NCI-H345 treated with DMSO at 0.1 percent for 48 hours (cell line): ENCODE data around the gene CLEC16A.
"Not testable (repeated sequence)": the region's sequence is repeated elsewhere in the genome, so short reads cannot be mapped to it uniquely, and the experiment has no call there.

Source experiments
- DNase-seq: peaks from one replicate; lab custom pipeline; 2025; ENCODE audit not compliant: unreplicated experiment; lab: John Stamatoyannopoulos, UW

The CLEC16A gene

DNA sequence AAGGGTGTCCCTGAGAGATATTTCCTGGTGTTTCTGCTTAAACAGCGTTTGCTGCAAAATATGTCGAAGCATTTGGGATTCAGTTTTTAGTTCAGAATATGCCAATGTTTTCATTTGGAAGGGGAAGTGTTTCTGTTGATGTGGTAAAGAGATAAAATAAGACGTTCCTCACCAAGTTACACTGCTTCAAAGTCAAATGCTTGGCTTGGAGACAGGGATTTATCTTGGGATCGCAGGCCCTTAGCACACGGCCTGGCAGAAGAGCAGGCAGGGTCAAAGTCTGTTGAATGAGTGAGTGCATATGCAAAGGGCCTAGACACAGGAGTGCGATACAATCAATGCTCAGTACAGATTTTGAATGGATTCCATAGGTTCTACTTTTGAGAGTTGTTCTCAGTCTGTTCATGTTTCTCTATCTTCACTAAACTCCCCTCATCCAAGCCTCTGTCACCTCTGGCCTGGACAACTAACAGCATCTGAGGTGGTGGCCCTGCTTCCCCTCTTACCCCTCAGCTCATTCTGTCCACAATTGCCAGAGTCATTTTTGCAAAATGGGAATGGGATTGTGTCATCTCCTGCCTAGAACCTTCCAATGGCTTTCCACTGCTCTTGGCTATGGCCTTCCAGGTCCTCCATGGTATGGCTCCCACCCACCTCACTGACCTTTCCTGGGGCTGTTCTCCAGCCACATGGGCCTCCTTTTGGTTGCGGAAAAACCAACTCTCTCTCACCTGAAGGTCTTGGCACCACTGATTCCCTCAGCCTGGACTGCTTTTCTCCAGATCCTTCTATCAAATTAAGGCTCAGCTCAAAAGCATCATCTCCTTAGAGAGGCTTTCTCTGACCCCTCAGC, 5.3 kb upstream of the CLEC16A start:
- no peak for DNase-seq

DNA sequence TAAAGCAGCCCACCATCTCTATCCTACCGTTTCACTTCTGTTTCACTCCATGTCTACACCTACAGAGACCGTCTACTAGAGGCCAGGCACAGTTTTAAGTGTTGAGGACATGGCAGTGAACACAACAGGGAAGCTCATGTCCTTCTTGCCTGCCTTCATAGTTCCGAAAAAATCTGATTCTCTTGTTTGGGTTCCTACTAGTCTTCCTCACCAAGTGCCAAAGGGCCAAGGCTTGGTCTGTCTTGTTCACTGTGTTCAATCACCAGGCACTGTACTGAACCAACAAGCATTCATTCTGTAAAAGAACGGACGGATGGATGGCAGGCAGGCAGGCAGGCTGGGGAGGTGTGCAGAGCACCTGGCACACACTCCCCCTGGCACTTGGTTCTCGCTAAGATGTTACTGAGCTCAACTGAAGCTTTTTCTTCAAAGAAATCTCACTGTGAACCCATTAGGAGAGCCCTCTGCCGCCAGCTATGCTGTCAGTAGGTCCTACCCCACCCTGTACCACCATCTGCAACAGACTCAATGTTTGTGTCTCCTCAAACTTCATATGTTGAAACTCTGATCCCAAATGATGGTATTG, 4.6 kb upstream of the CLEC16A start:
- no peak for DNase-seq

DNA sequence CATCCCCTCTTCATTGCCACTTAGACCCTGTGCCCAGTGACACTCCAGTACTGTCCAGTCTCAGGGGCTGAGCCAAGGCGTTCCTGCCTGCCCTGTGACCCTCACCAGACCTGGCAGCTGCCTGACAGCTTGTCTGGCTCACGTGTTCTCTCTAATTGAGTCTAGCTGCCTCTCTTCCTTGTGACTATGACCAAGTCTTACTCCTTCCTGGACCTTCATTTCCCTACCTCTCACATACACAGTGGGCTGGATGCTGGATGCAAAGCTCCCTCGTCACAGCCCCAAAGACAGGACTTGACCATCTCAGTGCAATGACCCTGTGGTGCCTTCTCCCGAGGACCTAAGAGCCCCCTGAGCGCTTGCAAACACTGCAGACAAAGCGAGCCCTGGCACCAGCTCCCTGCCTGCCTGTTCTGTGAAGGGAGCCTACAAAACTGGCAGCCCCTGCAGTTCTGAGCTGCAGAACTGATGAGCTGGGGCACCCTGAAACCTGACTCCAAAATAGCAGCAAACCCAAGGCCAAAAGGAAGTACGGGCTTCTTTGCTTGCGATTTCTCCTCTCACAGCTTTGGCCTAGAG, 3.8 kb upstream of the CLEC16A start:
- DNase-seq = no peak

DNA sequence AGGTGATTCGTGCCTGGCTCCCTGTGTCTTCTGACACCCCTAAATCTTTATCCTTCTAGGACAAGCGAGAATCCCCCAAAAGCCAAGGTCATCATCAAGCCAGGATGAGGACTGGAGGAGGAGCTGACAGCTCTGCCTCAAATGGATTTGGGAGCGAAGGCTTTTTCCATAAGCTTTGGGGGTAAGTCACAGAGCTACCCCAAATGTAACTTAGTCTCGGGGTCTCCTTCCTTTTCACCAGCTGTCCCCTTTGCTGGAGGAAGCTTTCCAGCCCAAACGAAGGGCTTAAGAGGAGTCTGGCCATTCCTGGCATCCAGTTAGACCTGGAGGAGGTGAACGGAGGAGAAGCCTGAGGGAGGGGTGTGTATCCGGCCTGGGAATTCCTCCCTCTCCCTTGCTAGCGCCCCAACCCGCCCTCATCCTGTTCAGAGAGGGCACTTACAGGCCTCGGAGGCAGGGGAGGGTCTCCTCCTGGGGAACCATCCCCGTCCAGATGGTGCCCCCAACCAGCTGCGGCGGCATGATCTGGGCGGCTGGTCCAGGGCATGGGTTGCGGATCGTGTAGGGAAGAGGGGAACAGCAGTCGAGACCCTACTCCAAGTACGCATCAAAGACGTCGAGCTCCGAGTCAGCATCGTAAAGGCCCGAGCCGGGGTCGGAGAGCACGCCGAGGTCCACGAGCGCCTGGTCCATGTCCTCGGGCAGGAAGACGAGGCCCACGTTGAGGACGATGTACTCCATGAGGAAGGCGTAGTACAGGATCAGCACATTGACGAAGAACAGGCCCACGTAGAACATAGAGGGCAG, 3.0 kb upstream of the CLEC16A start:
- DNase-seq = no peak

DNA sequence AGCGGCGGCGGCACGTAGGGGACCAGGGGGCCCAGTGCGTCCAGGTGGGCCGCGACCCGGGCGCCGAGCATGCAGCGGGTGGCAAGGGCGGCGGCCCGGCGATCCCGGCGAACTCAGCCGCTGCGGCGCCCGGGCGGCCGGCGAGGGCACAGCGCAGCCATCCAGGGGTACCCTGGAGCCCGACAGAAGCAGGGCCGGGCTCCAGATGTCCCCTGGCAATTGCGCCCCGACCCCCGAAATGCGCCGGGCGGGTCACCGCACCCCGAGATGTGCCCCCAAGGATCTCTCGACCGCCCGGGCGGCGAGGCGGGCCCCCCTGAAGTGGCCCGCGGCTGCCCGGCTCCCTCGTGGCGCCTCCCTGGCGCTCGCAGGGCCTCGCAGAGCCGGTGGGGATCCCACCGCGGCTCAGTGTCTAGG, 2.4 kb upstream of the CLEC16A start:
- not testable (repeated sequence) for DNase-seq

DNA sequence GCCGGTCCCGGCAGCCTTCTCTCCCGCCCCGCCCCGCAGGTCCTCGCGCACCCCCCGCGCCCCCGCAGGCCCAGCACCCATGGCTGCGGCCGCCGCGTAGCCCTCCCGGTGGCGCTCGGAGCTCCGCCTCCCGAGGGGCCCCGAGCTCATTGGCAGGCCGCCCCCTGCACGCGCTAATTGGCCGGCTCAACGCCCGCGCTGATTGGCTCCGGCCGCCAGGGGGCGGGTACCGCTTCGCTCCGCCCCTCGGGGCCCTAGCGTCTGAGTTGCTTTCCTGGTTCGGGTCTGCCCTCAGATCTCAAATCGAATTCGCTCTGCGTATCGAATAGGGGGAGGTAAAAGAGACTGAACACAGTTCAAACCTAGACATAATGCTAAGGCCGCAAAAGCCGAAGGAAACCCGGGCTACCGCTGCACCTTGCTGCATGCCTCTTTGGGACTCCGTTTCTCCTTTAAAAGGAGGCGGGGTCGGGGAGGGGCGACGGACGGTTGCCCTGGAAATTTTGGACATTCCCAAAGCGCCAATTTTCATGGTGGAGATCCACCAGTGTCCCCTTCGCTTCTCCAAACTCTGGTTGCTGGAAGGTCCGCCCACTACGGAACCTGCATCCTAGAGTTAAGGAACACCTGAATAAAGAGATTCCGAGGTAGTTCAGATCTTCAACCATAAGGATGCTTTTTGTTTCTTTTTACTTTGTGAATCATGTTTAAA, 1.9 kb upstream of the CLEC16A start, which contains the start of gene DEXI:
Gene DEXI, minus strand, starts transcription at position 117 of the 712 bp plus-strand sequence. CDS start 463 bp downstream, outside the sequence.
- peak; percentile 86 for DNase-seq

DNA sequence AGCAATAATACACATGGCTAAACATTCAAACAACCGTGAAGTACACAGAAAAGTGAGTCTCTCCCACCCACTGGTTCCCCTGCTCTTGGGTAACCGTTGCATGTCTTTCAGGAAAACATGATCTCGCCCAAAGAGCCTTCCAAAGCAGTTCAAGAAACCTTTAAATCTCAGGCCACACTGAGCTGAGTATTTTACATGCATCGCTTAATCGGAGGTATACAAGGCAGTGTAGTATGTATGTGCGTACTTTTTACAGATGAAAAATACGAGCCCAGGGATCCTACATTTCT, 1.4 kb upstream of the CLEC16A start:
- DNase-seq = no peak

DNA sequence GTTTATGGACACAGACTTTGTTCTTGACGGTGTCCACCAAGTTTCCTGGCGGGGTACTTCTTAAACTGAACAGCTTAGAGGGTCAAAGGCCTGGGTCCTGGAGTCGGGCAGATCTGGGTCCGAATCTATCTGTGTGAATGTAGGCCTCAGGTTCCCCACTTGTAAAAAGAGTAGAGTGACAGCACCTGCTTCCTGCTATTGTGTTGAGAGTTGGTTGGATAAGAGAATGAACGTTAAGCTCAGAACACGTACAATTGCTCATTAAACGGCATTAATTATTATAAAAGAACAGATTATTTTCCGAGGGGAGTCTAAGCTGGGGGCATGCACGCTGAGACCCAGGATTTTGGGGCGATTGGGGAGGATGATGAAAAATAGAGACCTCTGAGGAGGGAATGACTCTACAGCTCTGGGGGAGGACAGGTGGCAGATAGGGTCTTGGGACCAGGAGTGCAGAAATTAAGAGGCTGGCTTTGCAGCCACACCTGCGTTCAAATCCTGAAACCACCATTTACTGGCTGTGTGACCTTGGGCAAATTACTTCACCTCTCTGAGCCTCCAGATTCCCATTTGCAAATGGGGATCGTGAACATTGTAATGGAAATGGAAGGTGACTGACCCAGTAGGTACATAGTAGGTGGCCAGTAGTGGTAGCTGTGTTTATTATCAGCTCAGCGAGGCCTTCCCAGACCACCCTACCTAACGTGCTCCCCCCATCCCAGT, 862 bp downstream of the CLEC16A start:
- DNase-seq = no peak

DNA sequence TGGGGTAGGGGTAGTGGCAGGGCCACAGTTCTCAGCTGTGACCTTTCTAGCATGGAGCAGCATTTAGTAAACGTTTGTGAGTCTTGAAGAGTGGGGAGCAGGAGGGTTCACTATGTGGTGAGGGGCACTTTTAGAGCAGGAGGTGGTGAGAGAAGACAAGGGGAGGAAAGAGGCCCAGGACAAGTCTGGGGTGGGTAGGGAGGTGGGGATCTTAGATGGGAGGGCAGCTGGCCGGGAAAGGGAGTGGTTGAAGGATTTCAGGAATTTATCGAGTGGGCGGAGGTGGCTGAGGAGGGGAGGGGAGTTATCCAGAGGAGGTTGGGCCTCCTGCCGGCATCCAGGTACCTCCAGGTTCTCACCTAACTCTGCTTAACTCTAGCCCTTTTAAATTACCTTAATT, 1.9 kb downstream of the CLEC16A start:
- no peak for DNase-seq

DNA sequence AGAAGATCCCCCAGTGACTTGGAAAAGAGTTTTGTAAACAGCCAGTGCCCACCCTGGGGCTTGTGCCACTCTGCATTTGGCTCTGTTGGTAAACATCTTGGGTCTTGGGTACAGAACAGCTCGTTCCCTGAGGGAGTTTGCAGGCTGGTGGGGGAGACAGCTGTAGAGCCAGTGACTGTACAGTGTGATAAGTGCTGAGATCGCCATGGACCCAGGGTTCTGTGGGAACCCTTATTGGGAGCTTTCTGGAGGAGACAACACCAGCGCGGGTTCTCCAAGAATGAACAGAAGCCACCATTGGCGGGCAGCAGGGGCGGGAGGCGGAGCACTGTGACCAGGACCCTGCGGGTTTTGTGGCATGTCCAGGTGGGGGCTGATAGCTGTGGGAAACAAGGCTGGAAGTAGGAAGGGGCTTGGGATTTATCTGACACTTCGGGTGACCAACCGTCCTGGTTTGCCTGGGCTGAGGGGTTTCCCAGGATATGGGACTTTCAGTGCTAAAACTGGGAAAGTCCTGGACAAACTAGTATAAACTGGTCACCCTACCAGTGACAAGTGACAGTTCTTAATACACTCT, 2.9 kb downstream of the CLEC16A start:
- no peak for DNase-seq

DNA sequence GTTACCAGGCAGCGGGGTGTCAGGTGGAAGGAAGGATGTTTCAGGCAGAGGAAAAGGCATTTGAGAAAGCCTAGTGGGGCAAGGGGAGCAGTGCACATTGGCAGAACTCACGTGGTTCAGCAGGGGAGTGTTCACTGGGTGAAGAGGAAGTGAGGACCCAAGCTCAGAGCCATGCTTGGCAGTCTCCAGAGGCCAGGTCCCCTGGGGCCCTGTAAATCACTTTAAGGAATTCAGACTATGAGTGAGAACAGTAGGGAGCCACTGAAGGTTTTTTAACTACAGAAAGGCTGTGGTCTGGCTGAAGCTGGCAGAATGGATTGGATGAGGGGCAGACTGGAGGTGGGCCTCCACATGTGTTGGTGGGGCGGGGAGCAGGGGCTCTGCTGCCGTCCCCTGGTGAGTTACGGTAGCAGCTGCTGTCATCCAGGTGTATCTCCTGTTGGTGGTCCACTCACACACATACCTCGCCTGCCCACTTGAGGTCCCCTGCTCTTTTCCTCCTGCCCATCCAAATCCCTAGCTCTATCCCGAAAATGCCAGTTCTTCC, 5.1 kb downstream of the CLEC16A start:
- no peak for DNase-seq

DNA sequence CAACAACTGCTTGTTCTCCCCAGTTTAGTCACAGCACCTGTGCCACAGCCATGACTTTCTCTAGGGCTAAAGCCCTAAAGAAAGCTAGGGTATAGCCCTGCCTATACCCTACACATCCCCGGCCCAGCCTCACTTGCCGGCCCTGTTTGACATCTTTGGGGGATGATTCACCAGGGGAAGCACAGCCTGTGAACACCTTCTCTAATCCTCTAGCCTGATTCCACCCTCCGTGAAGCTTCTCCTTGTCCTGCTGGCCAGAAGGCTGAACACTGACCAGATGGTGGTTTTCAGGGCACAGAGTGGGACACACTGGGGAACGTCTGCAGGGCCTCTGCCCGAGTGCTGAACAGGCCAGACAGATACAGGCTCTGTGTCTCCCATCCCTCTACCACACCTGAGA, 6.0 kb downstream of the CLEC16A start:
- DNase-seq = no peak

DNA sequence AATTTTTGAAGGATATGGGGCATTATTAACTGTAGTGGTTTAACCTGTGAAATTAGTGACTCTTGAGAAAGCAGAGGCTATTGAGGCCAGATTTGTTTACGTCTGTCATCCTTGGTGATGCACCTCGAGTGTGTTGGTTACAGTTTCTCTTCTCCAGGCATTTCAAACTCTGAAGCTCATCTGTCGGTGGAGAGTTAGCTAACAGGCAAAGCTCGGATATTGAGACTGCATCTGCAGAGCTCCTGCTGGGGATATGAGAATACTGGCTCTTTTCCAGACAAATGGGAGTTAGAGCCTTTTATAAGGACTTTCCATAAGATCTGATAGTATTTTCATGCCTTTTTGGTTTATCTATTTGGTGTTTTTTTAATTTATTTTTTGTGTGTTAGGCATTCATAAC, 6.7 kb downstream of the CLEC16A start:
- DNase-seq = no peak

DNA sequence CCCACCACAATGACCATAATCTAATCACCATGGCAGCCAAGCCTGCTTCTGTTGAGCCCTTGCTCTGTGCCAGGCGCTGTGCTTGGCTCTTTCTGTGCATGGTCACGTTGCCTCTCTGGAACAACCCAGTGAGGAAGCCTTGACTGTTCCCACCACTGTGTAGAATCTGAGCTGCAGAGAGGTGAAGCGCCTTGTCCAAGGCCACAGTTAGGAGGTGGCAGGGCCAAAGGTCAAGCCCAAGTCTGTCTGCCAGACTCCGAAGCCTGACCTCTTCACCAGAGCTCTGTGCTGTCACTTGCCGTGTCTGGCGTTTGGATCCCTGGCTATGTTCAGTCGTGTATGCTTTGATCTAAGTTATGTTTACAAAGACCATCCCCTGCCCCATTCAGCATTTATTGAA, 10.5 kb downstream of the CLEC16A start:
- DNase-seq = no peak

DNA sequence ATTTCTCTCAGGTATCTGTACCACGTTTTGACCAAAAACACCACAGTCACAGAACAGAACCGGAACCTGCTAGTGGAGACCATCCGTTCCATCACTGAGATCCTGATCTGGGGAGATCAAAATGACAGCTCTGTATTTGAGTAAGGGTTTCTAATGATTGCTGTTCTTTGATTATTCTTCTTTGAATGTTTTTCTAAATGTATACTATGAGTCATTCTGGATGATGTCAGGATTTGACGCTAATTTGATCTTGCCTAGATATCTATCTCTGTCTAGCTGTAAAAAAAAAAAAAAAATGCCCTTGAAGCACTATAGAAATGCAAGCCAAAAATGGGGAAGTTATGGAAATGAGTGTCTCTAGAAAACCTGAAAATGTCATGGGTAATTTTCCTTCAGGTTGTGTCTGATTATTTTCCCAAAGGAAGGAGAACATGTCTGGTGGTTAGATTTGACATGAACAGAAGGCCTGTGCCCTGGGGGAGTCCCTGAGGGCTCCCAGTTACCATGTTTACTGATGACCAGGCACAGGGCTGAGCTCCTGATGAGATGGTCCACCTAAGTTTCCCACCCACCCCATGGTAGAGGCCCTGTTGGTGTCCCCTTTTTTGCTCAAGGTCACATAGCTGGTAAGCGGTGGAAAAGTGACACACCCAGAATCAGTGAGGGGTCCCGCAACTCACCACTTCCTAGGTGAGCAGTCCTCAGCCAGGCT, 13.6 kb downstream of the CLEC16A start:
- DNase-seq = no peak

DNA sequence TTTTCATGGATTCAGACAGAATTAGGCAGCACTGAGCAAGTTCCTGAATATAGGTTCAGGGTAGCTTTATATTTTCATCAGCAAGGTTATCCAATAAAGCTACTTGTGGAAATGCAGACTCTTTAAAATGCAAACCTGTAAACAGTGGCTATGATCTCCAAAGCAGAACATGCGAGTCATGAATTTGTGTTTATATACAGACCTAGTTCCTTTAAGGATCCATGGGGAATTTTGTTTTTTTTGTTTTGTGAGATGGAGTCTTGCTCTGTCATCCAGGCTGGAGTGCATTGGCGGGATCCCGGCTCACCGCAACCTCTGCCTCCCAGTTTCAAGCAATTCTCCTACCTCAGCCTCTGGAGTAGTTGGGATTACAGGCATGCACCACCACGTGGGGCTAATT, 14.8 kb downstream of the CLEC16A start:
- DNase-seq = no peak

DNA sequence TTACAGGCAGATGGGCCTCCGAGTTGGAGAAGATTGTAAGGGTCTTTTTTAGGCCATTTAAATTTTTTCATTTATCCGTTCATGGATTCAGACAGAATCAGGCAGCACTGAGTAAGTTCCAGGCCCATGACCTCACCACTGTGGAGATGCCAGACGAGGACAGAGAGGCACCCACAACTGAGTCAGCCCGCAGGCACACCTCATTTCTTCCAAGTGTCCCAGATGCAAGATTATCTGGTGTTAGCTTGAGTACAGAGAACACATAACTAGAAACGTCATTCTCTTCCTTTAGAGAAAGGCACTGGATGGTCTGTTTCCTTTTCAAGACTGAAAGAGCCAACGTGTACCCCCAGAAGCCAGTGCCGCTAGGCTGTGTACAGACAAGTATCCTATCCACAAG, 16.9 kb downstream of the CLEC16A start:
- no peak for DNase-seq

DNA sequence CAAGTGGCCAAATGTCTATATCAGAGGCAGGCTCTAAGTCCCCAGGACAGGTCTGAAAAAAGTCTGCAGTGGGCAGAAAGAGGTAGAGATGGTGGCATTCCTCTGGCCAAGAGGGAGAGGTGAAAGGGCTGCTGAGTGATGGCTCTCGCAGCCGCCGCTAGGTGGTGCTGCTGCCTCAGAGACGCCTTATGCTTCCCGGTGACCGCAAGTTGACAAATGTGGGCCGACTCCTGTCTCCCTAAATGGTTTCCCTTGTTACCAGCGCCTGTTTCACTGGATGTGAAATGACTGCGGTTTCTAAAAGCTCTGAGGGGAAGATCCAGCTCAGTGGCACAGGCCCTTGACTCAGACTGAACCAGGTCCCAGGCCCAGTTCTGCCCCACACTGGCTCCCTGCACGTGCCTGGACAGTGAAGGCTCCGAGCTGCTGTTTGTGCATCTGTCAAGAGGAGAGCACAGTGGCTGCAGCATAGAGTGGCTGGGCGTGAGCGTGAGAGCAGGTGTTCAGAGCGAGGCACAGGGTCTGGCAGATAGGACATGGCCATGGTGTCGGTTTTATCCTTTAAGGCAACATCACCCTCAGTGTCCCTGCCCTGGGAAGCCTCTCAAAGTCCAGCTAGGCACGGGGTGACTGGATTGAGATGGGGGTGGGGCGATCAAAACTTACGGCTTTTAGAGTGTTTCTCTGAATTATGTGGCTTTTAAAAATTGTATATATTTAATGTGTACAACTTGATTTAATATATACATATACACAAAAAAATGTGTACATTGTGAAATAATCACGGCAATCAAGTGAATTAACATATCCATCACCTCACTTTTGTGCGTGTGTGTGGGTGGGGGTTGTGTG, 19.9 kb downstream of the CLEC16A start:
- DNase-seq = peak; percentile 46
